Neural cell (in vitro differentiated cells): ENCODE data around the gene CFAP52.

Experiments
- CTCF ChIP-seq: fragments of 450-650 bp; IDR thresholded peaks from 2 replicates; pipeline ENCODE4 v1.5.1; 2014; ENCODE audit warnings: antibody characterized with exemption, mild to moderate bottlenecking, moderate library complexity; ENCODE audit not compliant: poor library complexity, severe bottlenecking
- EP300 ChIP-seq: fragments of 450-650 bp; conservative IDR thresholded peaks from 2 replicates; pipeline ENCODE4 v1.6.1; 2014; ENCODE audit warnings: antibody characterized with exemption, mild to moderate bottlenecking, moderate library complexity; ENCODE audit not compliant: poor library complexity, severe bottlenecking
- EZH2 ChIP-seq: fragments of 200-600, 300-800 bp; shearing (Covaris generic), sonication (generic); IDR thresholded peaks from 2 replicates; pipeline ENCODE4 v1.6.1; 2014; ENCODE audit warnings: antibody characterized with exemption, low read length, borderline replicate concordance, mild to moderate bottlenecking; ENCODE audit not compliant: insufficient read depth, poor library complexity, severe bottlenecking
- POLR2AphosphoS5 ChIP-seq: IDR thresholded peaks from 2 replicates; pipeline ENCODE4 v1.6.1; 2012
- RAD21 ChIP-seq: fragments of 450-650 bp; conservative IDR thresholded peaks from 2 replicates; pipeline ENCODE4 v1.6.1; 2014; ENCODE audit warnings: antibody characterized with exemption, mild to moderate bottlenecking, moderate library complexity
- REST ChIP-seq: IDR thresholded peaks from 2 replicates; pipeline ENCODE4 v1.6.1; 2012; ENCODE audit warnings: borderline replicate concordance
- SMC3 ChIP-seq: fragments of 450-650 bp; conservative IDR thresholded peaks from 2 replicates; pipeline ENCODE4 v1.6.1; 2014; ENCODE audit warnings: antibody characterized with exemption, mild to moderate bottlenecking, moderate library complexity; ENCODE audit not compliant: poor library complexity
- TAF1 ChIP-seq: IDR thresholded peaks from 2 replicates; pipeline ENCODE4 v1.6.1; 2012; ENCODE audit warnings: low read depth

GRCh38 chr17:9568004-9568403 is 8.4 kb upstream of the CFAP52 start:
- TF ChIP-seq CTCF (no peak), EZH2 (no peak), POLR2AphosphoS5 (no peak), EP300 (no peak), RAD21 (no peak), REST (no peak), SMC3 (no peak), TAF1 (no peak)
